Thoracic aorta (tissue), 2 donors: ENCODE data around the gene WDR13. TPM values are rescaled to one million over a fixed set of nuclear protein-coding genes. Genes with fewer than 3 reads are reported as not detected.
"Not testable (repeated sequence)": the region's sequence is repeated elsewhere in the genome, so short reads cannot be mapped to it uniquely, and the experiment has no call there.

ENCODE experiments used
- ATAC-seq: fragments of 150-250 bp; one replicate; pipeline ENCODE4 v1.8.0; 2017; ENCODE audit warnings: low read depth; ENCODE audit not compliant: insufficient number of reproducible peaks, low FRiP score
- DNase-seq: peaks from one replicate; pipeline ENCODE4 v3.0.0-alpha.2; 2020; ENCODE audit warnings: low spot score
- H3K27ac ChIP-seq, 2 donors: fragments of 200-600 bp; sonication (generic); 1 replicate in 1 of 2; 2 replicates in 1 of 2; pipeline ENCODE4 v1.5.1; 2016; ENCODE audit warnings: mild to moderate bottlenecking in 2 of 2, moderate library complexity in 2 of 2
- H3K27me3 ChIP-seq: fragments of 200-600 bp; sonication (generic); replicated peaks from 2 replicates; pipeline ENCODE4 v1.6.0; 2016; ENCODE audit warnings: mild to moderate bottlenecking; ENCODE audit not compliant: insufficient read depth
- H3K36me3 ChIP-seq: fragments of 200-600 bp; sonication (generic); one replicate; pipeline ENCODE4 v1.5.1; 2016
- H3K4me1 ChIP-seq, 2 donors: fragments of 200-600 bp; sonication (generic); 1 replicate in 1 of 2; 2 replicates in 1 of 2; pipeline versions ENCODE4 v1.5.1 to v1.6.0; 2016; ENCODE audit warnings: low read depth in 2 of 2, mild to moderate bottlenecking in 1 of 2; ENCODE audit not compliant: control insufficient read depth in 1 of 2
- H3K4me3 ChIP-seq: fragments of 200-600 bp; sonication (generic); 2 replicates; pipeline ENCODE4 v1.5.1; 2016; ENCODE audit warnings: mild to moderate bottlenecking
- H3K9me3 ChIP-seq: fragments of 200-600 bp; sonication (generic); 2 replicates; pipeline ENCODE4 v1.5.1; 2016
- total RNA-seq, 2 donors: library from RNA; depleted of rRNA; stranded (reverse); fragments of >200 nt; gene quantifications; one replicate each; pipeline versions ENCODE4 v1.1.0 to v1.2.3, GENCODE V29; 2016
- TF ChIP-seq, protein P1 (sequence below): fragments of 200-600 bp; sonication (generic); IDR thresholded peaks from one replicate; pipeline ENCODE4 v1.5.1; 2019; ENCODE audit warnings: antibody characterized with exemption

Gene WDR13
- total RNA-seq: 100 to 1,000 TPM; 119 to 145 TPM

- H3K4me3 ChIP-seq: peak within 1 kb of the TSS; percentile 87
- peak within 1 kb of the TSS; percentile 90 to 96 for H3K27ac ChIP-seq
- H3K4me1 ChIP-seq: peaks cover 5 to 7% of the 10 kb centered on the region in 2 donors
- DNase-seq (peak; percentile 70), ATAC-seq (peak; percentile 95)
- H3K9me3 ChIP-seq: no peaks in the 10 kb centered on the region
- TF ChIP-seq, protein P1, sequence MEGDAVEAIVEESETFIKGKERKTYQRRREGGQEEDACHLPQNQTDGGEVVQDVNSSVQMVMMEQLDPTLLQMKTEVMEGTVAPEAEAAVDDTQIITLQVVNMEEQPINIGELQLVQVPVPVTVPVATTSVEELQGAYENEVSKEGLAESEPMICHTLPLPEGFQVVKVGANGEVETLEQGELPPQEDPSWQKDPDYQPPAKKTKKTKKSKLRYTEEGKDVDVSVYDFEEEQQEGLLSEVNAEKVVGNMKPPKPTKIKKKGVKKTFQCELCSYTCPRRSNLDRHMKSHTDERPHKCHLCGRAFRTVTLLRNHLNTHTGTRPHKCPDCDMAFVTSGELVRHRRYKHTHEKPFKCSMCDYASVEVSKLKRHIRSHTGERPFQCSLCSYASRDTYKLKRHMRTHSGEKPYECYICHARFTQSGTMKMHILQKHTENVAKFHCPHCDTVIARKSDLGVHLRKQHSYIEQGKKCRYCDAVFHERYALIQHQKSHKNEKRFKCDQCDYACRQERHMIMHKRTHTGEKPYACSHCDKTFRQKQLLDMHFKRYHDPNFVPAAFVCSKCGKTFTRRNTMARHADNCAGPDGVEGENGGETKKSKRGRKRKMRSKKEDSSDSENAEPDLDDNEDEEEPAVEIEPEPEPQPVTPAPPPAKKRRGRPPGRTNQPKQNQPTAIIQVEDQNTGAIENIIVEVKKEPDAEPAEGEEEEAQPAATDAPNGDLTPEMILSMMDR: no peak
- H3K27me3 ChIP-seq: no peaks in the 10 kb centered on the region
- H3K36me3 ChIP-seq: peaks cover 21% of the 10 kb centered on the region
These were observed at the start of gene WDR13 for GRCh38 chrX:48597353-48598264. WDR13 (plus strand) TSS chrX:48597492; CDS start chrX:48597997, 505 bp downstream.

DNA sequence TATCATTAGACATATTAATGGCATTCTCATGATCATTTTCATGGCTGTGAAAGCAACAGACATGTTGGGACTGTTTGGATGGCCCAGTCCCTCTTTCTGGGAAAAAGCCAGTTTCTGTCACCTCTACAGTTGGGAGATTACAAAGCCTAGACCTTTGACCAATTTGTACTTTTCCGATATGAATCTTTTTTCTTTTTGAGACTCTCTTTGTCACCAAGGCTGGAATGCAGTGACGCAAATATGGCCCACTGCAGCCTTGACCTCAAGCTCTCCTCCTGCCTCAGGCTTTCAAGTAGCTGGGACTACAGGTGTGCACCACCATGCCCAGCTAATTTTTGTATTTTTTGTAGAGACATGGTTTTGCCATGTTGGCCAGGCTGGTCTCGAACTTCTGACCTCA, 48.4 kb upstream of the WDR13 start:
- DNase-seq (no peak), ATAC-seq (no peak)
- TF ChIP-seq, protein P1: no peak
- Histone ChIP-seq H3K36me3 (peaks cover 3% of the 10 kb centered on the region), H3K27me3 (no peaks in the 10 kb centered on the region), H3K27ac (no peak overlapping the region), H3K4me3 (no peak overlapping the region), H3K4me1 (no peaks in the 10 kb centered on the region), H3K9me3 (no peaks in the 10 kb centered on the region)

DNA sequence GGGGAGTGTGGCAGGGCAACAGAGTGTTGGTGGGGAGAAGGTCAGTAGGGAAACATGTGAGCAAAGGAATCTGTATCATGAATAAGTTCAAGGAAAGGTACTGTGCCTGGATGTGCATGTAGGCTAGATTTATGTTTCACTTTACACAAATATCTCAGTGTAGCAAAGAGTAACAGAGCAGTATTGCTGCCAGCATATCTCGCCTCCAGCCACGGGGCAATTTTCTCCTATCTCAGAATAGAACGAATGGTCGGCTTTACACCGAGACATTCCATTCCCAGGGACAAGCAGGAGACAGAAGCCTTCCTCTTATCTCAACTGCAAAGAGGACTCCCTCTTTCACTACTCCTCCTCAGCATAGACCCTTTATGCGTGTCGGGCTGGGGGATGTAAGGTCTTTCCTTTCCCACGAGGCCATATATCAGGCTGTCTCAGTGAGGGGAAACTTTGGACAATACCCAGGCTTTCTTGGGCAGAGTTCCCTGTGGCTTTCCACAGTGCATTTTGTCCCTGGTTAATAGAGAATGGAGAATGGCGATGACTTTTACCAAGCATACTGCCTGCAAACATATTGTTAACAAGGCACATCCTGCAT, 41.5 kb upstream of the WDR13 start:
- DNase-seq, ATAC-seq: not testable (repeated sequence)

GRCh38 chrX:48558271-48558670, 39.0 kb upstream of the WDR13 start:
- H3K27me3 ChIP-seq: no peaks in the 10 kb centered on the region
- TF ChIP-seq, protein P1: no peak
- peak; percentile 89 for ATAC-seq
- no peak overlapping the region for H3K4me3 ChIP-seq
- no peaks in the 10 kb centered on the region for H3K9me3 ChIP-seq
- no peaks in the 10 kb centered on the region for H3K4me1 ChIP-seq
- H3K27ac ChIP-seq: peak overlapping the region in 1 of 2 donors; percentile 11
- peaks cover 10% of the 10 kb centered on the region for H3K36me3 ChIP-seq
- no peak for DNase-seq

More for the DNA sequence above, 41.5 kb upstream of the WDR13 start:
- not testable (repeated sequence) for H3K4me1 ChIP-seq, H3K27ac ChIP-seq, H3K4me3 ChIP-seq, H3K36me3 ChIP-seq, H3K27me3 ChIP-seq, H3K9me3 ChIP-seq

GRCh38 chrX:48559636-48560035, 37.7 kb upstream of the WDR13 start:
- peaks cover 10% of the 10 kb centered on the region for H3K36me3 ChIP-seq
- TF ChIP-seq, protein P1: no peak
- no peaks in the 10 kb centered on the region for H3K9me3 ChIP-seq
- no peaks in the 10 kb centered on the region for H3K27me3 ChIP-seq
- no peaks in the 10 kb centered on the region for H3K4me1 ChIP-seq
- no peak overlapping the region for H3K4me3 ChIP-seq
- H3K27ac ChIP-seq: no peak overlapping the region
- DNase-seq (no peak), ATAC-seq (no peak)
